ENCODE measurements around the gene NHERF1.

The NHERF1 gene

DNA sequence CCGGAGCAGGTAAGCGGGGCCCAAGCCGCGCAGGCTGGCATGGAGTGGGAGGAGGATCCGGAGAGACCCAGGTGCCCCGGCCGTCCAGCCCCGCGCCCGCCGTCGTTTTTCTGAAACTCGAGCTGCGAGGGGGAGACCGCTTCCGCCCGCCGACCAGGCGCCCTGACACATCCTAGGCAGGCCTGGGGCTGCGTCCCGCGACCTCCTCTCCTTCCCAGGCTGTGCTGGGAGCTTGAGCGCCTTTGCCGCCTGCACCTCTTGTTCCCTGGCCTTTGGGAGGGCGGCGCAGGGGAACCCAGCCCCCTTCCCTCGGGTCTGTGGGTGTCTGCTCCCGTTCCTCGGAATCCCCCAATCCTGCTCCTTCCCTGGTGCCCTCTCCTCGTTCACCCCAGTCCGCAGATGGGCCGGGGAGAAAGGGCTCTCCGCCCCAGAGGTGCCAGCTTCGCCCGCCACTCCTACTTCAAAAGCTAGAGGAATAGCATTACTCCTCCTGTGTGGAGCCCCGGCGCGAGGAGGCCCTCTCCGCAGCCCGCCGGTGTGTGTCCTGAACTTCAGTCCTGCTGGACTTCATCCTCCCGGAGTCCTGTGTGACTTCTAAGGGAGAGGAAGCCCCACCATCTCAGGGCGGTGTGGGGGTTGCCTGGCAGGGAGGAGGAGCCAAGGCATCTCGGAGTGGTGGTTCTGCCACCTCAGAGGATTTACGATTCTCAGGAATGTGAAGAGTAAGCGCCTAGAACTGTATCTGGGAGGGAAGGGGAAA is 1.0 kb downstream of the NHERF1 start:
- DNase-seq (ENCODE audit: low spot score) = peak; percentile 27

DNA sequence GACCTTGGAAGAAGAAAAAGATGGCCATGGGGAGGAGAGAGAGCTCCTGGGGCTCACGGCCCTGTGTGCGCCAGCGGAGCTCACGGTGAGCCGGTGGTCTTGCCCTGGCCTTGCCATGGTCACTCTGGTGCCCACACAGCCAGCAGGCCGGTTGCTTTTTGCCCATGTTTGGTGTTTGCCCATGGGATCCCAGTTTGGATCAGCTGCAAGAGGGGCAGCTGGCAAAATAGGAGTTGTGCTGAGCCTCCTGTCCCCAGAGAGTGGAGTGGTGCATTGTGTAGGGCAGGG is 1.6 kb downstream of the NHERF1 start:
- DNase-seq (ENCODE audit: low spot score) = no peak

GRCh38 chr17:74750327-74751069 is 2.1 kb downstream of the NHERF1 start:
- no peak for DNase-seq (ENCODE audit: low spot score)

DNA sequence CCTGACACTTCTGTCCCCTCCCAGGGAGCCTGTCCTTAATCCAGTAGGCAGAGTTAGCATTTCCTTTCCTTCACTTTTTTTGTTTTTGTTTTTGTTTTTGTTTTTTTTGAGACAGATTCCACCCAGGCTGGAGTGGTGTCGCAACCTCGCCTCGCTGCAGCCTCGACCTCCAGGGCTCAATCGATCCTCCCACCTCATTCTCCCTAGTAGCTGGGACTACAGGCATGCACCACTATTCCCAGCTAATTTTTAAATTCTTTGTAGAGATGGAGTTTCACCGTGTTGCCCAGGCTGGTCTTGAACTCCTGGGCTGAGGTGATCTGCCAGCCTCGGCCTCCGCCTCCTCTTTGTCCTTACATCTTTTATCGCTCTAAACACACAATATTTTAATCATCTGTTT is 4.0 kb downstream of the NHERF1 start:
- no peak for DNase-seq (ENCODE audit: low spot score)

DNA sequence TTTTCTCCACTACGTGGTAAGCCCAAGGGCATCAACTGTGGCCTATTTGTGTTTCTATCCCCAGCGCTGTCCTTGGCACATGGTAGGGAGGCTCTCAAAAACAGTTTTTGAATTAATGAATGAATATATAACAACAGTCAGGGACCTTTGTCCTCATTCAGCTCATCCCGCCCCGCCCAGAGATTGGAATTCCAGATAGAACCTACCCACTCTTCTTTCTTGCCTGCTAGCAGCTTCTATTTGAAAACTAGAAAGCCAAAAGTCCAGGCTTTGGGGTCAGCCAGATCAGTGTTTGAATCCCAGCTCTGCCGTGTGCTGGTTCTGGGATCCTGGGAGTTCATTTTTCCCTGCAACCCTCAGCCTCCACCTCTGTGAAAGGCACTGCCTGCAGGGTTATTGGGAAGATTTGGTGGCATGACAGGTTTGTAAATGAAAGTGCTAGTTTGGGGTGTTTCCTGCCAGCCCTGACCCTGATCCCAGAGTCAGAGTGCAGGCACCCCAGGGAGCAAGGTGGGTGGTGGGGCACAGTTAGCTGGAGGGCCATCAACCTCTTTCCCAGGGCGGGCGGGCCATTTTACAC is 4.5 kb downstream of the NHERF1 start:
- DNase-seq (ENCODE audit: low spot score) = no peak

GRCh38 chr17:74754832-74755231 is 6.4 kb downstream of the NHERF1 start:
- no peak for DNase-seq (ENCODE audit: low spot score)

GRCh38 chr17:74755533-74755932 is 7.1 kb downstream of the NHERF1 start:
- no peak for DNase-seq (ENCODE audit: low spot score)

DNA sequence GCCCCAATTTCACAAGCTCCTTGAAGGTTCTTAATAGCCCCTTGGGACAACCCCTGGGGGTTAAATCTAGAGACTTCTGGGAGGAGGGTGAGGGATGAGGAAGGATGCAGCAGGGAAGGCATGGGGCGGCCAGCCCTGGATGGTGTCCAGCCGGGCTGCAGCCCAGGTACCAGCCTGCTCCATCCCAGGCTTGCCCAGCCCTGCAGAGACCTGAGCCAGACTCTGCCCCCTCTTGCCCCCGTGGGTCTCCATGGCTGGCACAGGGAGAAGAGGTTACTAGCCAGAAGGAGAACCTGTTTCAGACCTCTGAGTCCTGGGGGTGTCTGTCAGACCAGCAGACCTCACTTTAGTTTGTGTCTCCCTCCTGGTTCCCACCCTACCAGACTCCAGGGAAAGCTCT is 8.5 kb downstream of the NHERF1 start:
- no peak for DNase-seq (ENCODE audit: low spot score)

DNA sequence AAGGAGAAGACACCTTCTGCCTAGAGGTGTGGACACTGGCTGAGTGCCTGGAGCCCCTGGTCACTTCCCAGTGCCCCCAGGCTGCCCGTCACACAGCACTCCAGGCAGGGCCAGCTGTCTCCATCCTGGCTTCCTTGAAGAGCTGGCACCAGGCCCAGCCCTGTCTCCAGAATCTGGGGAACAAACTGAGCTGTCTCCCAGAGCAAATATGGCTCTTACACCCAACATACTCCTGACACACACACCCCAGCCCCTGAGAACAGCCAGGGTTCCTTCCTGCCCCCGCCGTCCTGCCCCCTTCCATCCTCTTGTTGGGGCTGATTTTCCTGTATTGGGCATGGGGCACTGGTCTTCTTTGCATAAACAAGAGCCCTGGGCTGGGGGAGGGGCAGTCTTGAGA is 9.1 kb downstream of the NHERF1 start:
- no peak for DNase-seq (ENCODE audit: low spot score)

DNA sequence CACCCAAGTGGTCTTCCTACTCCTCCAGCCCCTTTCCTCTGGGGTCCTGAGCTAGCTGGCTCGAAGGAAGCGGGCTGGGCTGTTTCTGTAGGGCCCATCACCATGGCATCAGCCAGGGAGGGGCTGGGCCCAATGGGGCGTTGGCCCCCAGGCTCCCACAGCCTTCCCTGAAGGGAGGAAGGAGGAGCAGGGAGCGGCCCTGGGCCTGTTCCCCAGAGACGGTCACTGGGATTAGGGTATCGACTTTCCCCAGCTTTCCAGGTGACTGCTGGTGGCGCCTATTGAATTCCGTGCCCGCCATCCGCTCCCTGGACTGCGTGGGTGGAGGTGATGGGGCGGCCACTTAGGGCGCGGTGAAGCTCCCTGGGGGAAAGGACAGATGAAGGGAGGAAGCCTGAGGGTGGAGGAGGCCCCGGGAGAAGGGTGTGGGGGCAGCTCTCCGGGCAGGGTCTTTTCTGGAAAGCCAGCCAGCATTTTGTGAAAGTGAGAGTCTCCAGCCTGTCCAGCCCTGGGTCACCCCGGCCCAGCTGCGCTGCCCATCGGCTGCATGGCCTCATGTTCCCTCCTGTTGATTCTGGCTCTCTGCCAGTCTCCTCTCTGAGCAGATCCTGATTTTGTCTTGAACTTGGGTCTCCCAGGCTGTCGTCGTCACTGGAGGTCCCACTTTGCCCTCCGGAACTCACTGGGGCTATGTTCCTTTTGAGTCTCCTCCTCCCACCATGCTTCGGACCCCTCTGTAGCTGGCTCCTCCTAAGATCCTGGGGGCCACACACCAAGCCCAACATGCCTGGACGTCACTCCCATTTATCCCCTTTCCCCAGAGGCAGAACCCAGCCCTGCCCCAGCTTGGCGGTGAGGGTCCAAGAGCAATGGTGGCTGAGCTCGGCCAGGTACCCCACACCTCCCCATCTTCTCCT is 9.8 kb downstream of the NHERF1 start:
- DNase-seq (ENCODE audit: low spot score) = no peak

DNA sequence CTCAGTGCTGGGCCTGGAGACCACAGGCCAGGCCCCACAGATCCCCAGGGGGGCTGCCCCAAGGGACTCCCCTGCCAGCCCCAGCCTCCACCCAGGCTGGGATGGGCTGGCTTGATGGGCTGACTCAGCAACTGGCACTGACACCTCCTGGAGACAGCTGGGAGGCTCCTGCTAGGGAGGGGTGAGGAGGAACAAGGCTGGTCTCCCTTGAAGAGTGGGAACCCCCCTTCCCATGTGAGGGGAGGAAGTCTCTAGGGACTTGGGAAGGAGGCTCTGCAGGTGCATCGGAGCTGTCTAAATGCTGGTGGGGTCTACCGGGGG is 10.4 kb downstream of the NHERF1 start:
- DNase-seq (ENCODE audit: low spot score) = peak; percentile 64

DNA sequence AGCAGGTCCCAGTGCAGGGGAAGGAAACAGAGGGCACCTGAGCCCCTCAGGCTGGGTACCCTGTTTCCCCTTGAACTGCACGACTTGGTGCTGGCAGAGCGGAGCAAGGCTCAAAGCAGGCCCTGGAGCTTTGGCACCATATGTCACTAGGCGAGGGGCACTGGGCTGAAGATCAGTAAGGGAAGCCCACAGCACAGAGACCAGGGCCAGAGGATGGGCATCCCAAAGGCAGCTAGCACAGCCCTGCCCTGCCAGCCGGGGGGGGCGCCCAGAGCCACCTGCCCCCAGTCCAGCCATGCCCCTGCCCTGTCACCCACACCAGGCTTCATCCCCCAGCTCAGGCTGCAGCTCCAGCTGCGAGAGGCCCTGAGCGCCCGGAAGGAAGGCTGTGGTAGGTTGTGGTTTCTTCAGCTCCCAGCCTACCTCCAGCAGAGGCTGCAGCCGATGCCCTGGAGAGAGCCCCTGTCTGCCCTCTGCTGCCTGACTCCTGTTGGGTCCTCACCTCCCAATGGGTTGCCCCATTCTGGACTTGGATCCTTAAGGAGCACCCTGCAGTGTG is 10.9 kb downstream of the NHERF1 start:
- DNase-seq (ENCODE audit: low spot score) = no peak

DNA sequence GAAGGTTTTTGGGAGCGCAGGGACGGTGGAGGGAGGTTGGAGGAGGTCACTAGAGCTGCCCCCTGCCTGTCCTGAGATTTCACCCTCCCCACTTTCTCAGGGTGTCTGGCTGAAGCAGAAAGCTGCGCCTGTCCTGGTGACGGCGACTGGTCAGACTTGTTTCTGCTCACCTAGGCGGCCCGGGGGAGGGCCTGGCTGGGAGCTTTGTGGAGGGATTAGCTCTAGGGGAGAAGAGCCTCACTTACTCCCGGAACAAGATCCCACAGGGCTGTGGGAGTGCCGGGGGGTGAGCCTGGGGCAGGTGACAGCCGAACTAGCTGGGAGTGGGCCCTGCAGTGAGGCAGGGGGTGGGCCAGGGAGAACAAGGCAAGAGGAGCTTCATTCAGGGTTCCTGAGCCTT is 11.5 kb downstream of the NHERF1 start:
- no peak for DNase-seq (ENCODE audit: low spot score)

DNA sequence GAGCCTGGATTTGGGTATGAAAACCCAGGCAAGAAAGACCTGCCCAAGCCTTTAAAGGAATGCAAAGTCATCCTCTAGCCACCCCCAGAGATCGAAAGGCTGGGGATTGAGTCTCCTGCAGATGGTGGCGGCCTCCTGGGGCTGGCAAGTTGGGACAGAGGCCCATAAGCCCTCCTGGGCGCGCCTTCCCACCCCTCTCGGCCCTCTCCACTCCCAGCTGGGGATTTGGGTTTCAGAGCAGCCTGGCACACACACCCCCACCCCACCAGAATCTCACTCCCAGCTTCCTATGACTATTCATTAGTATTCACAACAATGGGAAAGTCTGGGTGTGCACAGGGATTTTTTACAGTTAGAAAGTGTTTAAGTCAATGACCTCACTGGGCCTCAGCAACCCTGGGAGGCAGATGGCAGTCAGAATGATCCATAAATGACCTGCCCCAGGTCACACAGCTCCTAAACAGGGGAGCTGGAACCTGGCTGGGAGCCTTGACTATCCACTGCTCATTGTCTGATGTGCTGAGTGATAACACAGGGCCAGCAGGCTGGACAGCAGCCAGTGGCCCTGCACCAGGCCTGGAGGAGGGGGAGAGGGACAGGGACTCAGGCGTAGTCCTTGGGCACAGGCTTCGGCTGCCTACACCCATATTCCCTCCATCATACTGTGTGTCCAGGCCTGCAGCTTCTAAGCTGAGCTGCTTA is 12.1 kb downstream of the NHERF1 start:
- DNase-seq (ENCODE audit: low spot score) = no peak

DNA sequence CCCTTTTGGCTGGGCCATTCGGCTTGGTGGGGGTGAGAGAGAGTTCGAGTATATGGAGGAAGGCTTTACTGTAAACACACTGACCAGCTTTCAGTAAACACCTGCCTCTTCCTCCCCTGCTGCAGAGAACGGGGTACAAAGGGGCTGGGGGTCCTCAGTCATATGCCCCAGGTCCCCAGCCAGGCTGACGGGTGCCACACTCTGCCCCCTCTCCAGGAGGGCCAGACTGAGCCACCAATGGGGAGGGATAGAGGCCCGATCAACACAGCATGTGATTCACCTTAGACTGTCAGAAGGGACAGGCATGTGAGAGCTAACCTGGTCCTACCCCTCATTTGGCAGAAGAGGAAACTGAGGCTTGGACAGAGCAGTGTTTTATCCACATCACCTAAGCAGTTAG is 13.0 kb downstream of the NHERF1 start:
- no peak for DNase-seq (ENCODE audit: low spot score)

GRCh38 chr17:74761931-74762330 is 13.5 kb downstream of the NHERF1 start:
- DNase-seq (ENCODE audit: low spot score) = no peak

GRCh38 chr17:74763565-74764387 is 15.3 kb downstream of the NHERF1 start:
- DNase-seq (ENCODE audit: low spot score) = no peak

GRCh38 chr17:74764751-74765286 is 16.4 kb downstream of the NHERF1 start:
- no peak for DNase-seq (ENCODE audit: low spot score)

- no peak for DNase-seq (ENCODE audit: low spot score)
Observed at GRCh38 chr17:74766413-74766812, 18.0 kb downstream of the NHERF1 start.

GRCh38 chr17:74767111-74767516 is 18.7 kb downstream of the NHERF1 start:
- no peak for DNase-seq (ENCODE audit: low spot score)

Data from AG20443 (cell line).